ENCODE data around the gene GSDME. TPM values are rescaled to one million over a fixed set of nuclear protein-coding genes. Genes with fewer than 3 reads are reported as not detected.

Gene GSDME
- total and polyA plus RNA-seq, 2 donors (not counting 1 experiment from before 2014, with no cell fraction given), result 40.8 to 57.1 TPM

DNA sequence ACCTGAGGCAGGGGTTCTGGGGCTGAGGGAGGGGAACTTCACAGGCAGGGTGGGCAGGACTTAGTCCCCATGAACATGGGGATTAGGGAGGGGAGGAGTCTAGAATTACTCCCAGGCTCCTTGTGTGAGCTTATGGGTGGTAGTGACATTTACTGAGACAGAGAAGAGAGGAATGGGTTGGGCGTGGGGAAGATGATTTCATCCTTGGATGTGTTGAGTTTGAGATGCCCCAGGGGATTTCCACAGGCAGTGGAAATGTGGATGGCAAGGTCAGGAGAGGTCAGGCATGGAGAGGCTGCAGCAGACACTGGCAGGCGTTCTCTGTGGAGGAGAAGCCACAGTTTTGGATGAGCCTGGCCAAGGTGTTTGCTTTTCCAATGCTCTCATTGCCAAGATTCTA lies 26.4 kb upstream of the GSDME start:
- Histone ChIP-seq H3K27me3 (ENCODE audit: control insufficient read depth, insufficient read depth, low read length) (no peaks in the 10 kb centered on the region), H3K4me2 (ENCODE audit: extremely low read depth, insufficient read depth, low read length) (no peak overlapping the region), H4K20me1 (ENCODE audit: control insufficient read depth, extremely low read depth, insufficient read depth, low read length) (no peaks in the 10 kb centered on the region), H3K4me3 (replicated peaks in 1 of 4; ENCODE audit: control extremely low read depth in 1 of 4, insufficient read depth in 1 of 4, low read depth in 3 of 4, low read length in 4 of 4) (no peak overlapping the region), H3K79me2 (ENCODE audit: control insufficient read depth, insufficient read depth, low read length) (no peaks in the 10 kb centered on the region), H3K9me3 (ENCODE audit: control insufficient read depth, insufficient read depth, low read depth, low read length) (no peaks in the 10 kb centered on the region), H3K27ac (ENCODE audit: insufficient read depth, low read length) (no peak overlapping the region), H3K9ac (ENCODE audit: insufficient read depth, low read length) (no peak overlapping the region), H3K4me1 (ENCODE audit: control insufficient read depth, extremely low read depth, insufficient read depth, low read length) (peaks cover 2% of the 10 kb centered on the region), H3K36me3 (ENCODE audit: control insufficient read depth, insufficient read depth, low read length) (peaks cover 2% of the 10 kb centered on the region), H2AFZ (ENCODE audit: low read length) (no peak overlapping the region)
- TF ChIP-seq, protein P1, sequence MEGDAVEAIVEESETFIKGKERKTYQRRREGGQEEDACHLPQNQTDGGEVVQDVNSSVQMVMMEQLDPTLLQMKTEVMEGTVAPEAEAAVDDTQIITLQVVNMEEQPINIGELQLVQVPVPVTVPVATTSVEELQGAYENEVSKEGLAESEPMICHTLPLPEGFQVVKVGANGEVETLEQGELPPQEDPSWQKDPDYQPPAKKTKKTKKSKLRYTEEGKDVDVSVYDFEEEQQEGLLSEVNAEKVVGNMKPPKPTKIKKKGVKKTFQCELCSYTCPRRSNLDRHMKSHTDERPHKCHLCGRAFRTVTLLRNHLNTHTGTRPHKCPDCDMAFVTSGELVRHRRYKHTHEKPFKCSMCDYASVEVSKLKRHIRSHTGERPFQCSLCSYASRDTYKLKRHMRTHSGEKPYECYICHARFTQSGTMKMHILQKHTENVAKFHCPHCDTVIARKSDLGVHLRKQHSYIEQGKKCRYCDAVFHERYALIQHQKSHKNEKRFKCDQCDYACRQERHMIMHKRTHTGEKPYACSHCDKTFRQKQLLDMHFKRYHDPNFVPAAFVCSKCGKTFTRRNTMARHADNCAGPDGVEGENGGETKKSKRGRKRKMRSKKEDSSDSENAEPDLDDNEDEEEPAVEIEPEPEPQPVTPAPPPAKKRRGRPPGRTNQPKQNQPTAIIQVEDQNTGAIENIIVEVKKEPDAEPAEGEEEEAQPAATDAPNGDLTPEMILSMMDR (conservative IDR thresholded peaks at IDR 0.05 in 1 of 2, IDR thresholded peaks at IDR 0.05 in 1 of 2; ENCODE audit: low read depth in 1 of 2, low read length in 2 of 2), result no peak
- TF ChIP-seq EZH2 (IDR thresholded peaks at IDR 0.05; ENCODE audit: low read length, missing control alignments), result no peak
- DNase-seq (ENCODE audit: low read depth in 2 of 2), result no peak

DNA sequence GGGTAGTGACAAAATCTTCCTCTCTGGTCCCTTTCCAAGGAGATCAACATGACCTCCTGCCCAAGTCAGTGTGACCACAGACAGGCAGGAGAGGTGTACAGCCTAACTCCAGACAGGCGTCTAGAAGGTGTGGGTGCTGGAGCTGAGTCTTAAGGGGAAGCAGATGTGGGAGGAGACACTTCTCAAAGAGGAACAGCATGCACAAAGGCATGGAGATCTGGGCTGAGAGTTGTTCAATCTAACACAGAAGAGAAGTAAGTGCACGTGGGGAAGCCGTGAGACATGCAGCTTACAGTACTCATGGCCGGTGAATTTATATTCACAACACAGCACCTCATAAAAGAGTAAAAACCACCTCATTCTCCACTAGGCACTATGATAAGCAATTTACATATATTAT lies 23.8 kb upstream of the GSDME start:
- Histone ChIP-seq H3K27me3 (ENCODE audit: control insufficient read depth, insufficient read depth, low read length) (no peaks in the 10 kb centered on the region), H3K27ac (ENCODE audit: insufficient read depth, low read length) (no peak overlapping the region), H3K9me3 (ENCODE audit: control insufficient read depth, insufficient read depth, low read depth, low read length) (no peaks in the 10 kb centered on the region), H2AFZ (ENCODE audit: low read length) (no peak overlapping the region), H3K4me3 (replicated peaks in 1 of 4; ENCODE audit: control extremely low read depth in 1 of 4, insufficient read depth in 1 of 4, low read depth in 3 of 4, low read length in 4 of 4) (no peak overlapping the region), H3K4me2 (ENCODE audit: extremely low read depth, insufficient read depth, low read length) (no peak overlapping the region), H3K4me1 (ENCODE audit: control insufficient read depth, extremely low read depth, insufficient read depth, low read length) (peaks cover 2% of the 10 kb centered on the region), H3K79me2 (ENCODE audit: control insufficient read depth, insufficient read depth, low read length) (no peaks in the 10 kb centered on the region), H3K9ac (ENCODE audit: insufficient read depth, low read length) (no peak overlapping the region), H4K20me1 (ENCODE audit: control insufficient read depth, extremely low read depth, insufficient read depth, low read length) (no peaks in the 10 kb centered on the region), H3K36me3 (ENCODE audit: control insufficient read depth, insufficient read depth, low read length) (peaks cover 2% of the 10 kb centered on the region)
- DNase-seq (ENCODE audit: low read depth in 2 of 2), result no peak
- TF ChIP-seq, protein P1 (conservative IDR thresholded peaks at IDR 0.05 in 1 of 2, IDR thresholded peaks at IDR 0.05 in 1 of 2; ENCODE audit: low read depth in 1 of 2, low read length in 2 of 2), result no peak
- no peak for TF ChIP-seq EZH2 (IDR thresholded peaks at IDR 0.05; ENCODE audit: low read length, missing control alignments)

DNA sequence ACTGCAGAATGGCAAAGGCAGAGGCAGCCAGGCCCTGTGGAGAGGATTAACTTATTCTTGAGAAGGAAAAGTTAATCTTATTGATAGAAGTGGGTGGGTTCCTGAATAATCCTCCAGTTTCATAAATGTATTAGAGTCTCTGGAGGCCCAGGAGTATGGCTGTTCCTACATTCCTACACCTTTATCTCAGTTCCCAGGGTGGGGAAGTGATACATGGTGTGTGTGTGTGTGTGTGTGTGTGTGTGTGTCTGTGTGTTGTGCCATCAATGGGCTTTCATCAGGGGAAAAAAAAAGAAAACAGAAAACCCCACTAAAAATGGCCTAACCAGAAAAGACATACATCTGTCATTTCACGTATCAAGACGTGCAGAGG lies 22.0 kb upstream of the GSDME start:
- Histone ChIP-seq H3K36me3 (ENCODE audit: control insufficient read depth, insufficient read depth, low read length) (peaks cover 2% of the 10 kb centered on the region), H3K4me1 (ENCODE audit: control insufficient read depth, extremely low read depth, insufficient read depth, low read length) (peaks cover 2% of the 10 kb centered on the region), H4K20me1 (ENCODE audit: control insufficient read depth, extremely low read depth, insufficient read depth, low read length) (no peaks in the 10 kb centered on the region), H2AFZ (ENCODE audit: low read length) (no peak overlapping the region), H3K27ac (ENCODE audit: insufficient read depth, low read length) (peak overlapping the region; percentile 71), H3K4me3 (replicated peaks in 1 of 4; ENCODE audit: control extremely low read depth in 1 of 4, insufficient read depth in 1 of 4, low read depth in 3 of 4, low read length in 4 of 4) (no peak overlapping the region), H3K79me2 (ENCODE audit: control insufficient read depth, insufficient read depth, low read length) (no peaks in the 10 kb centered on the region), H3K27me3 (ENCODE audit: control insufficient read depth, insufficient read depth, low read length) (no peaks in the 10 kb centered on the region), H3K4me2 (ENCODE audit: extremely low read depth, insufficient read depth, low read length) (no peak overlapping the region), H3K9ac (ENCODE audit: insufficient read depth, low read length) (no peak overlapping the region), H3K9me3 (ENCODE audit: control insufficient read depth, insufficient read depth, low read depth, low read length) (no peaks in the 10 kb centered on the region)
- DNase-seq (ENCODE audit: low read depth in 2 of 2), result no peak
- TF ChIP-seq, protein P1 (conservative IDR thresholded peaks at IDR 0.05 in 1 of 2, IDR thresholded peaks at IDR 0.05 in 1 of 2; ENCODE audit: low read depth in 1 of 2, low read length in 2 of 2), result no peak
- no peak for TF ChIP-seq EZH2 (IDR thresholded peaks at IDR 0.05; ENCODE audit: low read length, missing control alignments)

All from fibroblast of lung (primary cell).